ENCODE measurements around the gene ADAT2. TPM values are rescaled to one million over a fixed set of nuclear protein-coding genes. Genes with fewer than 3 reads are reported as not detected.

Gene ADAT2
- total RNA-seq, 1 experiment from 2014 or later, result 18.4 TPM

GRCh38 chr6:143485967-143486366 is 35.5 kb upstream of the ADAT2 start (continued):
- no peak for TF ChIP-seq SRF (IDR thresholded peaks at IDR 0.05; ENCODE audit: low read depth)
- TF ChIP-seq EZH2 (IDR thresholded peaks at IDR 0.05), result no peak
- TF ChIP-seq ELF1 (IDR thresholded peaks at IDR 0.05; ENCODE audit: borderline replicate concordance, low read depth), result no peak
- TF ChIP-seq EGR1 (IDR thresholded peaks at IDR 0.05; ENCODE audit: low read depth), result no peak
- TF ChIP-seq ATF3 (IDR thresholded peaks at IDR 0.05), result no peak
- no peak for TF ChIP-seq RAD21 (IDR thresholded peaks at IDR 0.05; ENCODE audit: low read depth)
- no peak for TF ChIP-seq POLR2A (IDR thresholded peaks at IDR 0.05; ENCODE audit: borderline replicate concordance, extremely low read depth, insufficient read depth, insufficient read length)
- no peak for TF ChIP-seq SIN3A (IDR thresholded peaks at IDR 0.05; ENCODE audit: low read depth)

- BruUV-seq (replicated peaks), result no TSS peak
- RAD21 ChIA-PET (ENCODE audit: low non-redundant PET in 1 of 2, low total read pairs in 2 of 2, uncharacterized antibody in 2 of 2, unreplicated experiment in 2 of 2), result no interaction called here
Measured at GRCh38 chr6:143482593-143482992, 32.1 kb upstream of the ADAT2 start.

More at GRCh38 chr6:143482593-143482992, 32.1 kb upstream of the ADAT2 start:
- H3K9me2 ChIP-seq (ENCODE audit: insufficient read depth), result no peaks in the 10 kb centered on the region
- H3K9me3 ChIP-seq (ENCODE audit: control insufficient read depth in 1 of 2, insufficient read depth in 1 of 2, low read depth in 1 of 2, low read length in 2 of 2), result no peaks in the 10 kb centered on the region
- H3K9ac ChIP-seq (ENCODE audit: low read length), result no peak overlapping the region
- intact Hi-C loops (cut with micrococcal nuclease), result no loop called here
- no peak overlapping the region for H3K4me3 ChIP-seq (replicated peaks in 1 of 2; ENCODE audit: low read depth in 1 of 2, low read length in 2 of 2)
- H3K79me2 ChIP-seq (ENCODE audit: insufficient read depth, low read length), result no peaks in the 10 kb centered on the region
- DNase-seq (ENCODE audit: low read depth, low spot score), result no peak
- no peak overlapping the region for H2AFZ ChIP-seq (ENCODE audit: low read depth, low read length, poor library complexity, severe bottlenecking)
- H3K4me2 ChIP-seq (ENCODE audit: low read length), result no peak overlapping the region
- POLR2A ChIA-PET, result no interaction called here
- no peaks in the 10 kb centered on the region for H4K20me1 ChIP-seq (ENCODE audit: insufficient read depth)
- H3K36me3 ChIP-seq (ENCODE audit: control insufficient read depth in 1 of 2, insufficient read depth in 2 of 2, low read length in 2 of 2), result no peaks in the 10 kb centered on the region
- no peaks in the 10 kb centered on the region for H3K27me3 ChIP-seq (ENCODE audit: insufficient read depth, low read length)
- ATAC-seq, result no peak
- TF ChIP-seq SP1 (IDR thresholded peaks at IDR 0.05; ENCODE audit: low read depth) (no peak), ZNF274 (IDR thresholded peaks at IDR 0.05; ENCODE audit: low read depth, low read length) (no peak), EZH2phosphoT487 (IDR thresholded peaks at IDR 0.05; ENCODE audit: borderline replicate concordance) (no peak), FOSL1 (IDR thresholded peaks at IDR 0.05; ENCODE audit: low read depth) (no peak), CBX3 (IDR thresholded peaks at IDR 0.05; ENCODE audit: low read depth) (no peak), ATF3 (IDR thresholded peaks at IDR 0.05) (no peak), POLR2A (IDR thresholded peaks at IDR 0.05; ENCODE audit: borderline replicate concordance, extremely low read depth, insufficient read depth, insufficient read length) (no peak), EGR1 (IDR thresholded peaks at IDR 0.05; ENCODE audit: low read depth) (no peak), ZBTB33 (IDR thresholded peaks at IDR 0.05; ENCODE audit: extremely low read depth, insufficient replicate concordance, low read length) (no peak)
- CTCF ChIA-PET, result no interaction called here
- no peaks in the 10 kb centered on the region for H3K4me1 ChIP-seq (ENCODE audit: control insufficient read depth in 1 of 2, insufficient read depth in 2 of 2, low read length in 2 of 2)
- H3K27ac ChIP-seq (ENCODE audit: low read depth, low read length), result no peak overlapping the region

All from HCT116 (cell line).